ENCODE results near the gene RPP25L.

The RPP25L gene

GRCh38 chr9:34585946-34586669 lies 25.8 kb downstream of the RPP25L start:
- no peak for DNase-seq (ENCODE audit: low read depth)

- no peak for DNase-seq (ENCODE audit: low read depth)
Measured at GRCh38 chr9:34584970-34585369, 26.9 kb downstream of the RPP25L start.

GRCh38 chr9:34582787-34583186 lies 29.1 kb downstream of the RPP25L start:
- no peak for DNase-seq (ENCODE audit: low read depth)

GRCh38 chr9:34581318-34581717 lies 30.6 kb downstream of the RPP25L start:
- no peak for DNase-seq (ENCODE audit: low read depth)

GRCh38 chr9:34580358-34580757 lies 31.5 kb downstream of the RPP25L start:
- no peak for DNase-seq (ENCODE audit: low read depth)

- no peak for DNase-seq (ENCODE audit: low read depth)
Measured at GRCh38 chr9:34579808-34580163, 32.1 kb downstream of the RPP25L start.

GRCh38 chr9:34579104-34579807 lies 32.6 kb downstream of the RPP25L start:
- no peak for DNase-seq (ENCODE audit: low read depth)

GRCh38 chr9:34578241-34579103 lies 33.4 kb downstream of the RPP25L start:
- no peak for DNase-seq (ENCODE audit: low read depth)

GRCh38 chr9:34577400-34578240 lies 34.3 kb downstream of the RPP25L start:
- no peak for DNase-seq (ENCODE audit: low read depth)

- no peak for DNase-seq (ENCODE audit: low read depth)
Measured at GRCh38 chr9:34576597-34577399, 35.1 kb downstream of the RPP25L start.

GRCh38 chr9:34575862-34576596 lies 35.9 kb downstream of the RPP25L start:
- no peak for DNase-seq (ENCODE audit: low read depth)

- DNase-seq (ENCODE audit: low read depth) = no peak
Measured at GRCh38 chr9:34575241-34575640, 36.7 kb downstream of the RPP25L start.

GRCh38 chr9:34574571-34574970 lies 37.3 kb downstream of the RPP25L start:
- no peak for DNase-seq (ENCODE audit: low read depth)

GRCh38 chr9:34573599-34574325 lies 38.1 kb downstream of the RPP25L start:
- no peak for DNase-seq (ENCODE audit: low read depth)

- no peak for DNase-seq (ENCODE audit: low read depth)
Measured at GRCh38 chr9:34572628-34573027, 39.3 kb downstream of the RPP25L start.

- no peak for DNase-seq (ENCODE audit: low read depth)
Measured at GRCh38 chr9:34572092-34572491, 39.8 kb downstream of the RPP25L start.

GRCh38 chr9:34571481-34571810 lies 40.5 kb downstream of the RPP25L start:
- no peak for DNase-seq (ENCODE audit: low read depth)

GRCh38 chr9:34570809-34571480 lies 41.0 kb downstream of the RPP25L start:
- no peak for DNase-seq (ENCODE audit: low read depth)

- DNase-seq (ENCODE audit: low read depth) = no peak
Measured at GRCh38 chr9:34570376-34570775, 41.5 kb downstream of the RPP25L start.

Measured in stimulated activated CD8-positive, alpha-beta memory T cell treated with anti-CD3 and anti-CD28 coated beads, Interleukin-7, amount 100 ng/mL, for 24 hours (primary cell).